BE2C (cell line): ENCODE data around the gene SUPT3H.

ENCODE experiments used
- DNase-seq: peaks from one replicate; pipeline ENCODE4 v3.0.0-alpha.2; 2020
- H3K27me3 ChIP-seq: fragments of 250-450 bp; sonication (Bioruptor Pico); 2 replicates; pipeline ENCODE4 v1.5.1; 2020; ENCODE audit warnings: mild to moderate bottlenecking
- H3K36me3 ChIP-seq: fragments of 250-450 bp; sonication (Bioruptor Pico); 2 replicates; pipeline ENCODE4 v1.5.1; 2020; ENCODE audit warnings: mild to moderate bottlenecking
- H3K4me1 ChIP-seq: fragments of 250-450 bp; sonication (Bioruptor Pico); 2 replicates; pipeline ENCODE4 v1.5.1; 2020
- H3K4me3 ChIP-seq: 2 replicates; pipeline ENCODE4 v1.5.1; 2011; ENCODE audit warnings: low read depth, low read length
- H3K9me3 ChIP-seq: fragments of 250-450 bp; sonication (Bioruptor Pico); 2 replicates; pipeline ENCODE4 v1.5.1; 2020
- TF ChIP-seq, protein P1 (sequence below): IDR thresholded peaks from 2 replicates; pipeline ENCODE4 v1.5.1; 2012; ENCODE audit warnings: mild to moderate bottlenecking, low read depth, low read length

Gene SUPT3H

DNA sequence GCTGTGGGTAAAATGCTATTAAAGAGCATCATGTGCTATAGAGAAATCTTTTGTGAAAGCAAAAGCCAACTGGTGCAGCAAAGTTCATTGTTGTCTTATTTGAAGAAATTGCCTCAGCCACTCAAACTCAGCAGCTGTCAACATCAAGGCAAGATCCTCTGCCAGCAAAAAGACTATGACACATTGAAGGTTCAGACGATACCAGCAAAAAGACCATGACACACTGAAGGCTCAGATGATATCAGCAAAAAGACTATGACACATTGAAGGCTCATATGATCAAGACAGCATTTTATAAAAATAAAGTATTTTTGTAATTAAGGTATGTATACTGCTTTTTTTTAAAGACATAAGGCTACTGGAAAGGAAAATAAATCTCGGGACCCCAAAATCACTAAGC is 168.0 kb downstream of the SUPT3H start:
- Histone ChIP-seq H3K9me3 (no peaks in the 10 kb centered on the region), H3K27me3 (no peaks in the 10 kb centered on the region), H3K4me3 (no peak overlapping the region), H3K4me1 (no peaks in the 10 kb centered on the region), H3K36me3 (no peaks in the 10 kb centered on the region)
- no peak for DNase-seq
- TF ChIP-seq, protein P1, sequence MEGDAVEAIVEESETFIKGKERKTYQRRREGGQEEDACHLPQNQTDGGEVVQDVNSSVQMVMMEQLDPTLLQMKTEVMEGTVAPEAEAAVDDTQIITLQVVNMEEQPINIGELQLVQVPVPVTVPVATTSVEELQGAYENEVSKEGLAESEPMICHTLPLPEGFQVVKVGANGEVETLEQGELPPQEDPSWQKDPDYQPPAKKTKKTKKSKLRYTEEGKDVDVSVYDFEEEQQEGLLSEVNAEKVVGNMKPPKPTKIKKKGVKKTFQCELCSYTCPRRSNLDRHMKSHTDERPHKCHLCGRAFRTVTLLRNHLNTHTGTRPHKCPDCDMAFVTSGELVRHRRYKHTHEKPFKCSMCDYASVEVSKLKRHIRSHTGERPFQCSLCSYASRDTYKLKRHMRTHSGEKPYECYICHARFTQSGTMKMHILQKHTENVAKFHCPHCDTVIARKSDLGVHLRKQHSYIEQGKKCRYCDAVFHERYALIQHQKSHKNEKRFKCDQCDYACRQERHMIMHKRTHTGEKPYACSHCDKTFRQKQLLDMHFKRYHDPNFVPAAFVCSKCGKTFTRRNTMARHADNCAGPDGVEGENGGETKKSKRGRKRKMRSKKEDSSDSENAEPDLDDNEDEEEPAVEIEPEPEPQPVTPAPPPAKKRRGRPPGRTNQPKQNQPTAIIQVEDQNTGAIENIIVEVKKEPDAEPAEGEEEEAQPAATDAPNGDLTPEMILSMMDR, result no peak

DNA sequence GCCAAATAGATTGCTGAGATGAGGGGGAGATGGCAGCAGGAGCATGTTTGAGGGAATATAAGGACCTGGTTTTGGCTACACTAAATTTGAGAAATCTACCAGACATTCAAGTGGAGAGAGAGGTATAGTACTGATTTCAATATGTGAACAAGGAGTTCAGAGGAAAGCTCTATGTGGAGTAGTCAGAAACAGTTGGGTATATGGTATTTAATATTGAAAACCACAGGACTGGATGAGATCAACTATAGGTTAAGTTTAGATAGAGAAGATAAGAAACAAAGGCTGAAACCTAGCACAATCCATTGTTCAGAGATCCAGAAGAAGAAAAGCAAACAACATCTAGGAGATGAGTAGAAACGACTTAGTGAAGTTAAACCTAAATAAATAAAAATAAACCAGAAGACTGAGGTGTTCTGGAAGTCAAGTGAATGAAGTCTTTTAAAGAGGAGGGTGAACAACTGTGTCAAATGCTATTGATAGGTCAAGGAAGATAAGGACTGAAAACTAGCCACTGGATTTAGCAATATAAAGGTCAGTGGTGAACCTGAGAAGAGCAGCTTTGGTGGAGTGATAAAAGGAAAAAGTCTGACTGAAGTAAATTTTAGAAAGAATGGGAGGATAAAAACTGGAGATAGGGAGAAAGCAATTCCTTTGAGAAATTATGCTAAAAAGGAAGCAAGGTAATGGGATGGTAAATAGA is 170.8 kb downstream of the SUPT3H start:
- H3K4me3 ChIP-seq, result no peak overlapping the region
- no peaks in the 10 kb centered on the region for H3K9me3 ChIP-seq
- H3K27me3 ChIP-seq, result no peaks in the 10 kb centered on the region
- TF ChIP-seq, protein P1, result no peak
- no peaks in the 10 kb centered on the region for H3K36me3 ChIP-seq
- no peaks in the 10 kb centered on the region for H3K4me1 ChIP-seq
- DNase-seq, result no peak

DNA sequence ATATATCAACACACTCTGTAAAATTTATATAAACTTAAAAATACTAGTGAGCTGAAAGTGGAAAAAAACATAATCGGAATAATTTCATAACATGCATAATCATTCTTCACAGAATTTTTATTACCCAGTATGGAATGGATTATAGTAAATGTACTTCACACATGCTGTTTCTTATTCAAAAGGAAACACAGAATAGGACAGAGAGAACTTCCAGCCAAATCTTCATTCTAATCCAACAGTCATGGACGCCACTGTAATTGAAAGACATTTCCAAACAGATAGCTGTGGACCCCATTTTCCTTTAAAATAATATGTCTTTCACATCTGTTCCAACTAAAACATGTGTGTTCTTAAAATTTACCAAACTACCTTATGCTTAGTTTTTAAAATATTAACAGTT is 176.2 kb downstream of the SUPT3H start:
- H3K27me3 ChIP-seq, result no peaks in the 10 kb centered on the region
- H3K9me3 ChIP-seq, result no peaks in the 10 kb centered on the region
- no peaks in the 10 kb centered on the region for H3K4me1 ChIP-seq
- no peaks in the 10 kb centered on the region for H3K36me3 ChIP-seq
- TF ChIP-seq, protein P1, result no peak
- H3K4me3 ChIP-seq, result no peak overlapping the region
- DNase-seq, result no peak

DNA sequence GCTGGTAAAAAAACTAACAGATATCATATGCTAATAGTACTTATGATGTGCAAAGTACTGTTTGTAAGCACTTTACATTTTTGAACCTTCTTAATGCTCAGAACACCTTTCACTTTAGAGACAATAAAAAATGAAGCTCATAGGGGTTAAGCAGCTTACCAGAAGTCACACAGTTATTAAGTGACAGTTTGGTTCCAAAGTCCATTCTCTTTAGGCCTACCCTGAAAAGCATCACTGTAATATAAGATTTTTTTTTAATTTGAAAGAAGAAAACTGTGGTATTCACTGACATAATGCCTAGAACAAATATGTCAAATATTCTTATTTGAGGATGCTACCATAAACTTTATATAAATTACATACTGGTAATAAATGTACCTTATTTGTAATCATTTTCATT is 177.2 kb downstream of the SUPT3H start:
- H3K4me3 ChIP-seq, result no peak overlapping the region
- no peaks in the 10 kb centered on the region for H3K27me3 ChIP-seq
- TF ChIP-seq, protein P1, result no peak
- H3K4me1 ChIP-seq, result no peaks in the 10 kb centered on the region
- DNase-seq, result no peak
- H3K36me3 ChIP-seq, result no peaks in the 10 kb centered on the region
- H3K9me3 ChIP-seq, result no peaks in the 10 kb centered on the region

DNA sequence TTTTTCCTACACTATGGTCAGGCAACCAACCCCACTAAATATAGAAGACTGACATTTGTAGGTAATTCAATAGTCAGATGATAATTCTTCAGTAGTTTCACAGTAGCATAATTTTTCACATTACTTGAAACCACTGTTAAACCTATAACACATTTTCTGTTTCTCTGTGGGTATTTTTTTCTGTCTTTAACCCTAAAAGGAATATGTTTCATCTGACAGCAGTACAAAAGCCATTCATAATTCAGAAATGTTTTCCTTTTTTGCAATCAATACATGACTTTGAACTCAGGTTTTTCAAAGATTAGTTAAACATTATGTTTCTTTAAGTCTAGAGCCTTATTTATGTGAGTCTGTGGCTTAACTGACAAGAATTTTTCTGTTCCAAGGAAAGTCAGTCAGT is 178.2 kb downstream of the SUPT3H start:
- no peaks in the 10 kb centered on the region for H3K27me3 ChIP-seq
- no peak overlapping the region for H3K4me3 ChIP-seq
- DNase-seq, result no peak
- H3K36me3 ChIP-seq, result no peaks in the 10 kb centered on the region
- no peaks in the 10 kb centered on the region for H3K4me1 ChIP-seq
- H3K9me3 ChIP-seq, result no peaks in the 10 kb centered on the region
- TF ChIP-seq, protein P1, result no peak

DNA sequence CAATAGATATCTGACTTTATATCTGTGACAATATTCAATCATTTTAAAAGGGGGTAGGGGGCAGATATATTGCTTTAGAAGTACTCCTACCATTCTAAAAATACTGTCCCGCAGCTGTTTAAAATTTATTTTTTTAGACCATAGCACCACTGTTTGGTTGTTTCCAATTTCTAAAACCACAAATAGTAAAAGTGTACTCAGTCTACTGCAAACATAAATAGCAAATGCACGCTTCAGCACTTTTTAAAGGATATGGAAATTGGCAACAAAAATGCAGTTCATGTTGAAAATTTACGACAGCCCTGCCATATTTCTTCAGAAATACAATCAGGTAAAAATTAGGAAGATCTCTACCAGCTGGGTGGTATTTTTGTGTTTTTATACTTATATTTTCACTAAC is 181.6 kb downstream of the SUPT3H start:
- H3K36me3 ChIP-seq, result no peaks in the 10 kb centered on the region
- TF ChIP-seq, protein P1, result no peak
- no peaks in the 10 kb centered on the region for H3K9me3 ChIP-seq
- no peak overlapping the region for H3K4me3 ChIP-seq
- H3K4me1 ChIP-seq, result no peaks in the 10 kb centered on the region
- DNase-seq, result no peak
- H3K27me3 ChIP-seq, result no peaks in the 10 kb centered on the region
